ENCODE data around the gene CNN1.

- no peak for TF ChIP-seq CTCF (conservative IDR thresholded peaks at IDR 0.05; ENCODE audit: low read depth, low read length)
- TF ChIP-seq CEBPB (IDR thresholded peaks at IDR 0.05; ENCODE audit: low read depth, low read length), result no peak
- no peak for TF ChIP-seq POLR2A (IDR thresholded peaks at IDR 0.05; ENCODE audit: low read depth, low read length)
- no peak for TF ChIP-seq MXI1 (IDR thresholded peaks at IDR 0.05; ENCODE audit: borderline replicate concordance, low read depth, low read length)
- no peak for TF ChIP-seq SMC3 (IDR thresholded peaks at IDR 0.05; ENCODE audit: low read depth, low read length)
- TF ChIP-seq RFX5 (IDR thresholded peaks at IDR 0.05; ENCODE audit: low read depth, low read length), result no peak
Measured at GRCh38 chr19:11576227-11576626, 37.6 kb downstream of the CNN1 start.

All from IMR-90 (cell line).